GM23338 (cell line): ENCODE measurements around the gene RPTOR.

Experiments
- EZH2phosphoT487 ChIP-seq: fragments of 200-600 bp; sonication (generic); IDR thresholded peaks from one replicate; pipeline ENCODE4 v1.8.1; 2018; ENCODE audit warnings: antibody characterized with exemption; ENCODE audit not compliant: unreplicated experiment
- JUNB ChIP-seq: IDR thresholded peaks from one replicate; pipeline ENCODE4 v1.6.1; 2016; ENCODE audit warnings: antibody characterized with exemption; ENCODE audit not compliant: unreplicated experiment
- POLR2AphosphoS5 ChIP-seq: IDR thresholded peaks from 2 replicates; pipeline ENCODE4 v1.6.1; 2016; ENCODE audit warnings: antibody characterized with exemption, low read depth
- TF ChIP-seq, protein P1 (sequence below), 2 experiments: fragments of 200-600 bp in 1 of 2; sonication (generic) in 1 of 2; conservative IDR thresholded peaks; 2 replicates each; pipeline versions ENCODE4 v1.5.1 to v1.6.1; 2016 to 2017; ENCODE audit warnings: antibody characterized with exemption in 2 of 2, low read depth in 2 of 2, mild to moderate bottlenecking in 2 of 2, moderate library complexity in 1 of 2
- TF ChIP-seq, protein P2 (sequence below): IDR thresholded peaks from one replicate; pipeline ENCODE4 v1.6.1; 2018; ENCODE audit warnings: antibody characterized with exemption; ENCODE audit not compliant: unreplicated experiment

DNA sequence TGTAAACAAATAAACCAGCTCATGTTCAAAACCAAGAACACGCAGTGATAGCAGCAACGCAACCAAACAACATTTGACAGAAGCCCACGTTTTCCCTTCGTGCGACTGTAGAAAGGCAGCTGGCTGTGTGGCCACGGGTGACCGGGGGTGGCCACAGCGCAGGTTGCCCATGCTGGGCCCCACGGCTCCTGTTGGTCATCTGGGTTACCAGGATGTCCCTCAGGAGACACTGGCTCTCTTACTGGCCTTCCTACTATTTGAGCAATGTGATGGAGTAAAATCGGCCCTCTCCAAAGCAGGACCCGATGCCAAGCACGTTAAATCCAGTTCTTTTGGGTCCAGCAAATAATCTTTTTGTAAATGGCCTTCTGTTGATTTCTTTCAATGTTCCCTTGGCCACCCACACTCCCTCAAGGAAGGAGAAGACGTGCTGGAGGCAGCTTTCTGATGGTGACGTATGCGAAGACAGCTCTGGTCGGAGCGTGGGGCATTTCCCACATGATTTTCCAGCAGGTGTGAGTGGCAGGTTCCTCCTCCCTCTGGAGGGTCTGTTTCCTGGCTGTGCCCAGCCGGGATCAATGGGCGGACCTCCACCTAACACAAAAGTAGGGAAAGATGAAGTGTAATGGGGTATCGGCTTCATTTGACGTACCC lies 303.9 kb downstream of the RPTOR start:
- TF ChIP-seq, protein P1, sequence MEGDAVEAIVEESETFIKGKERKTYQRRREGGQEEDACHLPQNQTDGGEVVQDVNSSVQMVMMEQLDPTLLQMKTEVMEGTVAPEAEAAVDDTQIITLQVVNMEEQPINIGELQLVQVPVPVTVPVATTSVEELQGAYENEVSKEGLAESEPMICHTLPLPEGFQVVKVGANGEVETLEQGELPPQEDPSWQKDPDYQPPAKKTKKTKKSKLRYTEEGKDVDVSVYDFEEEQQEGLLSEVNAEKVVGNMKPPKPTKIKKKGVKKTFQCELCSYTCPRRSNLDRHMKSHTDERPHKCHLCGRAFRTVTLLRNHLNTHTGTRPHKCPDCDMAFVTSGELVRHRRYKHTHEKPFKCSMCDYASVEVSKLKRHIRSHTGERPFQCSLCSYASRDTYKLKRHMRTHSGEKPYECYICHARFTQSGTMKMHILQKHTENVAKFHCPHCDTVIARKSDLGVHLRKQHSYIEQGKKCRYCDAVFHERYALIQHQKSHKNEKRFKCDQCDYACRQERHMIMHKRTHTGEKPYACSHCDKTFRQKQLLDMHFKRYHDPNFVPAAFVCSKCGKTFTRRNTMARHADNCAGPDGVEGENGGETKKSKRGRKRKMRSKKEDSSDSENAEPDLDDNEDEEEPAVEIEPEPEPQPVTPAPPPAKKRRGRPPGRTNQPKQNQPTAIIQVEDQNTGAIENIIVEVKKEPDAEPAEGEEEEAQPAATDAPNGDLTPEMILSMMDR (conservative IDR thresholded peaks at IDR 0.05; ENCODE audit: low read depth in 2 of 2): no peak
- TF ChIP-seq EZH2phosphoT487: no peak
- TF ChIP-seq JUNB: no peak
- TF ChIP-seq, protein P2, sequence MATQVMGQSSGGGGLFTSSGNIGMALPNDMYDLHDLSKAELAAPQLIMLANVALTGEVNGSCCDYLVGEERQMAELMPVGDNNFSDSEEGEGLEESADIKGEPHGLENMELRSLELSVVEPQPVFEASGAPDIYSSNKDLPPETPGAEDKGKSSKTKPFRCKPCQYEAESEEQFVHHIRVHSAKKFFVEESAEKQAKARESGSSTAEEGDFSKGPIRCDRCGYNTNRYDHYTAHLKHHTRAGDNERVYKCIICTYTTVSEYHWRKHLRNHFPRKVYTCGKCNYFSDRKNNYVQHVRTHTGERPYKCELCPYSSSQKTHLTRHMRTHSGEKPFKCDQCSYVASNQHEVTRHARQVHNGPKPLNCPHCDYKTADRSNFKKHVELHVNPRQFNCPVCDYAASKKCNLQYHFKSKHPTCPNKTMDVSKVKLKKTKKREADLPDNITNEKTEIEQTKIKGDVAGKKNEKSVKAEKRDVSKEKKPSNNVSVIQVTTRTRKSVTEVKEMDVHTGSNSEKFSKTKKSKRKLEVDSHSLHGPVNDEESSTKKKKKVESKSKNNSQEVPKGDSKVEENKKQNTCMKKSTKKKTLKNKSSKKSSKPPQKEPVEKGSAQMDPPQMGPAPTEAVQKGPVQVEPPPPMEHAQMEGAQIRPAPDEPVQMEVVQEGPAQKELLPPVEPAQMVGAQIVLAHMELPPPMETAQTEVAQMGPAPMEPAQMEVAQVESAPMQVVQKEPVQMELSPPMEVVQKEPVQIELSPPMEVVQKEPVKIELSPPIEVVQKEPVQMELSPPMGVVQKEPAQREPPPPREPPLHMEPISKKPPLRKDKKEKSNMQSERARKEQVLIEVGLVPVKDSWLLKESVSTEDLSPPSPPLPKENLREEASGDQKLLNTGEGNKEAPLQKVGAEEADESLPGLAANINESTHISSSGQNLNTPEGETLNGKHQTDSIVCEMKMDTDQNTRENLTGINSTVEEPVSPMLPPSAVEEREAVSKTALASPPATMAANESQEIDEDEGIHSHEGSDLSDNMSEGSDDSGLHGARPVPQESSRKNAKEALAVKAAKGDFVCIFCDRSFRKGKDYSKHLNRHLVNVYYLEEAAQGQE: no peak
- no peak for TF ChIP-seq POLR2AphosphoS5
